Measurements from ENCODE around the gene MEAF6.

- TF ChIP-seq EP300 (IDR thresholded peaks at IDR 0.05) (no peak), CTCF (IDR thresholded peaks at IDR 0.05) (no peak)
Measured at GRCh38 chr1:37498872-37499617, 15.5 kb downstream of the MEAF6 start.

All from stomach (tissue), 4 donors.